Measurements from ENCODE around the gene THSD7A.

Gene THSD7A

DNA sequence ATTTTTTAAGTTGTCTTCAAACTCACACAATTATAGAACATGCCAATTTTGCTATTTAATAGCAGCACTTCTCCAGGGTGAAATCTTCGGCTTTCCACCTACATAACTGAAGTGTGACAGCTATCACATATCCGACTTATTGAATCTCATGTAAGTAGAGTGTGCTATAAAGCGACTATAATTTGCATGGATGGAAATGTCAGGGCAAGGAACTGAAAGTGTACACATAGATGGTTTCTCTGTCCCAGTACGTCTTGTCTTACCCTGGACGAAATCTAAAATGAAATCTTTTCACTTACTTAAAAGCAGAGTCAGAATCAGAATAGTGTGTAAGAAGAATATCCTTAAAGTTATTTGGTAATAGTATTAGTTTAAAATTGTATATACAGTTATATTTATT, 132.3 kb downstream of the THSD7A start:
- DNase-seq, result no peak

DNA sequence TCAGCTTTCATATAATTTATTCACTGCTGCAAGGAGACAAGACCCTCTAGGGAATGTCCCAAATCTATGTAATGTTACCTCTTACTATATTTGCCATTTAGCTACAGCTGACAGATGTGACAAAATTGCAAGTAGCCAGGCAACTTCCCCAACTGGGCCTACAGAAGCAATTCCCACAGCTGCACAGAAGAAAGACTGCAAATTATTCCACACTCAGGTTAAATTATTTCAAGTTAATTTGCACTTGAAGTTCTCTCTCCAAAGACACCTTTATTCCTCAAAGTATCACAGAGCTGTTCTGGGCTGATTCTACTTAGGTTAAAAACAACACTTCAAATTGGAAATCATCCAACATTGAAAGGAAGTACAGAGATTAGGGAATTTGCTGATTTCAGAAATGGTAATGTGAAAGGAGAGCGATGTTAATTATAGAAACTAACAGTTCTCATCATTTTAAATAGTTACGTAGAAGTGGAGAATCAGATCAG, 133.6 kb downstream of the THSD7A start:
- DNase-seq, result no peak

DNA sequence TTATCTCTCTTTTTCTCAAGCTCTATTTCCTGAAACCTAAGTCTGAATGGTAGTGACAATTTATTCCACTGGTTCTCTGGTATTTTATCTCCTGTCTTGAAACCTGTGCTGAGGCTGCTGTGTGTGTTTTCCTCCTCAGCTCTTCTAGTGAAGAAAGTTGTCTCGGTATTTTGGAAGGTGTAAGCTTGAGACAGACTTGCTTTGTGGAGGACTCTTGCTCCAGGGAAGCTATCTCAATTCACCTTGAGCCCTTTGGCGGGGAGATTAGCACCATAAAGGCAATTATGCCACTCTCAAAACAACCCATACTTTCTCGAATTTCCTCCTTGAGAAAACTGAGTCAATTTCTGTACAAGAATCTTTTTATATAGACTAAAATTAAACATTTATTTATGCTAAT, 141.6 kb downstream of the THSD7A start:
- DNase-seq, result no peak

DNA sequence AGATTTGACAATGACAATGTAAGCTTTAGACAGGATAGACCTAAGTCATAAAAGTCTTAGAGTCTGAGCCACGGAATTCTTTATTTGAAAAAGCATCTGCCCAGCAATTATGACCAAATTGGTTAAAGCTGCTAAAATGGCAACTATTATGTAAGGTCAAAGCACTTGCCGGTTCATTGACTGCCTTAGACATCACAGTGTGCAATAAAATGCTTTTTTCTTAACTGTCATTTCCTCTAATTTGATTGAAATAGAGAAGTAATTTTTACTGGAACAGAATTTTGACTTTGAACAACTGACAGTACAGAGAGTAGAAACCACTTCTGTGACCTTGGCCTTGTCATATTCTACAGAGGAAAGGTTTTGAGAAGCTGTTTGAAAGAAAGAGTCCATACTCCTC, 142.9 kb downstream of the THSD7A start:
- DNase-seq, result no peak

DNA sequence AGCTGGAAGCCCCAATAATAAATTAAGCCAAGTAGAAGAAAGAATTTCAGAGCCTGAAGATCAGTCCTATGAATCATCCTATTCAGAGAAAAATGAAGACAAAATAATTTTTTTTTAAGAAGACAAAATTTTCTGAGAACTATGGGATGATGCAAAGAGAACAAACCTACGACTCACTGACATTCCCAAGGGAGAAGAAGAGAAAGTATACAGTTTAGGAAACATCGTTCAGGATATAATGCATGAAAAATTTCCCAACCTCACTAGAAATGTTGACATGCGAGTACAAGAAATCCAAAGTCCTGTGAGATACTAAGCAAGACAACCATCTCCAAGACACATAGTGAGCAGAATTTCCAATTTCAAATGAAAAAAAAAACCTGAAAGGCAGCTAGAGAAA, 150.5 kb downstream of the THSD7A start:
- DNase-seq, result no peak

DNA sequence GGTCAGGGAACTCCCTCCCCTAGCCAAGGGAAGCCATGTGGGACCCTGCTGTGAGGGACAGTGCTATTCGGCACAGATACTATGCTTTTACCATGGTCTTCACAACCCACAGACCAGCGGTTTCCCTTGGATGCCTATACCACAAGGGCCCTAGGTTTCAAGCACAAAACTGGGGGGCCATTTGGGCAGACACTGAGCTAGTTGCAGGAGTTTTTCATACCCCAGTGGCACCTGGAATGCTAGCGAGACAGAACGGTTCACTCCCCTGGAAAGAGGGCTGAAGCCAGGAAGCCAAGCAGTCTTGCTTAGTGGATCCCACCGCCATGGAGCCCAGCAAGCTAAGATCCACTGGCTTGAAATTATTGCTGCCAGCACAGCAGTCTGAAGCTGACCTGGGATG, 156.8 kb downstream of the THSD7A start:
- DNase-seq, result no peak

DNA sequence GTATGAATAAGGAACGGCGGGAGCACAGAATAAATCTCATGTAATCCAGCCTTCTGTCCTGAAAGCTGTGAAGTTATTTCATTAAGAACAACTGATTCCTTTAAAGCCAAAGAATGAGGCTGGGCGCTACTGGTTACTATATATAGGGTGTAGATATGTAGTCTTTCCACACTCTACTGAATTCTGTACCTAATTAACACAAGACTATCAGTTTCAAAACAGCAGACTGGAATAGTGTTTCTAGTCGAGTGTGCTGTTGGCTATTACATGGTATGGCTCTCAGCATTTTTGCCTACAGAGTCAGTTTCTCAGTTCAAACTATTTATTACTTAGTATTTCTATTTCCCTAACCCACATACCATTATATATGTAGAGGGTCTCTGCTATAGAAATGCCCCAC, 163.3 kb downstream of the THSD7A start:
- DNase-seq, result no peak

DNA sequence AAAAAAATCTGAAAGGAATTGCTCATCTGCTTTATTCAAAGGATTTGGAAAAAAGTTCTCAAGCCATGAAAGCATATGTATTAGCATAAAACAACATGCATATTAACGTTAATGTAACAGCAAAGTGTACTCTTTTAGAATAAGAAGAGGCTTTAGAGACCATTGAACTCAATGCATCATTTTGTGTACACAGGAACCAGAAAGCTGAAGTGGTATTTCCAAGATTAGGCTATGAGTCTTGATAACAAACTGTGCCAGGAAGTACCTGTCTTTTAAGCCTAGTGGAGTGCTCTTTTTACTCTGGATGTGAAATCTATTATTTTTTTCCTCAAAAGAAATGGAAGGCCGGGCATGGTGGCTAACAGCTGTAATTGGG, 164.2 kb downstream of the THSD7A start:
- no peak for DNase-seq

DNA sequence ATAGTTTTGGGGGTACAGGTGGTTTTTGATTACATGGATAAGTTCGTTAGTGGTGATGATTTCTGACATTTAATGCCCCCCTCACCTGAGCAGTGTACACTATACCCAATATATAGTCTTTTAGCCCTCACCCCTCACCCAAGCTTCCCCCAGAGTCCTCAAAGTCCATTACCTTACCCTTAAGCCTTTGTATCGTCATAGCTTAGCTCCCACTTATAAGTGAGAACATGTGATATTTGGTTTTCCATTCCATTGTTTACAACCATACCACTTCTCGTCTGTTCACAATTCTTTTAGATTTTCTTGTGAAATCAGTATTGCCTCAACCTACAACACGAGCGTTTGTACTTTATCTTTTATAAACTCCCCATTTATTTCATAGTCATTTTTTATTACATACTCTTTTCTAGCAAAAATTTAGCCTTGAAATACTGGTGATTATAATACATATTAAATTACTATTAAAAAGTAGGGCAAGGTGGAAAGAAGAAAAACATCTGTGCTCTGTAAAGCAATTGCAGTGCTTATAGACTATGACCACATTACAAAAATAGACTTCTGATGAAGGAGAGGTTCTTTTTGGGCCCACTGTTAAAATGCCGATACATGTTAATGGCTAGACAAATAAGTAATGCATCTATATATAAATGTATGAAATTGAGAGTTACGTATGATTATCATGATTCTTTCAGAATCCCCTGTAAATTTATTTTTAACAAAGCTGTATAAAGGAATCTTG, 164.8 kb downstream of the THSD7A start:
- no peak for DNase-seq

DNA sequence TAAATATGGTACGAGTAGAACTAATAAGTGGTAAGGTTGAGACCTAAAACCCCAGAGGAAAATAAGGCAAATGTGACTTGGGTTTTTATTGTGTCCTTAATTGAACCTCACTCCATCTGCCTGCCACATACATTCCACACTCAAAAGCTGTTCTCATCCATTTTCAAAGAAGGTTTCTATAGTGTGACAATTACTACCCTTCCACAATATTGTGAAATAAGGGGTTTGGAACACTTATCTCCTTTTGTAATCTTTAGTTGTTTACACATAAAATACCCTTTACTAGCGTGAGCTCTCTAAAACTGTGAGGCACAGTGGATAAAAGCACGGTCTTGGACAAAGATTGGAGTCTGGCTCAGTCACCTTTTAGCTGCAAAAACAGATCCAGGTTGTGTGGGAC, 166.6 kb downstream of the THSD7A start:
- DNase-seq, result no peak

DNA sequence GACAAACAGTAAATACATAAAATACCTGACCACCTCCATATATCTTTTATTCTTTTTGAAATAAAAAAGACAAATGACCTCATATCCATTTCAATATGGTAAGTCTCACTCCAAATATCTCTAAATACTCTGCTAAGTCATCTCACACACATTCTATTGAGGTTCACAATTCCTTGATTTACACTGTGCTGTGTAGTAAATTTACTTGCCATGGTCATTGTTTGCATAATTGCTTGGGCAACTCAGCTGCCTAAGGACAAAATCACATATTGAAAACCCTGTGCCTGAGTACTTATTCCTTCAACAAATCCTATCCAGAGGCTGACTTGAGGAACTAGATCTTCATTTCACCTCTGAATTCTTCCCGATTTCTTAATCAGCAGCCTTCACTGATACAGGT, 176.4 kb downstream of the THSD7A start:
- no peak for DNase-seq

GRCh38 chr7:11655163-11655562, 176.8 kb downstream of the THSD7A start:
- no peak for DNase-seq

GRCh38 chr7:11650500-11650899, 181.5 kb downstream of the THSD7A start:
- no peak for DNase-seq

GRCh38 chr7:11650030-11650429, 182.0 kb downstream of the THSD7A start:
- no peak for DNase-seq

- no peak for DNase-seq
Observed at GRCh38 chr7:11648980-11649379, 183.0 kb downstream of the THSD7A start.

GRCh38 chr7:11648101-11648500, 183.9 kb downstream of the THSD7A start:
- DNase-seq, result no peak

DNA sequence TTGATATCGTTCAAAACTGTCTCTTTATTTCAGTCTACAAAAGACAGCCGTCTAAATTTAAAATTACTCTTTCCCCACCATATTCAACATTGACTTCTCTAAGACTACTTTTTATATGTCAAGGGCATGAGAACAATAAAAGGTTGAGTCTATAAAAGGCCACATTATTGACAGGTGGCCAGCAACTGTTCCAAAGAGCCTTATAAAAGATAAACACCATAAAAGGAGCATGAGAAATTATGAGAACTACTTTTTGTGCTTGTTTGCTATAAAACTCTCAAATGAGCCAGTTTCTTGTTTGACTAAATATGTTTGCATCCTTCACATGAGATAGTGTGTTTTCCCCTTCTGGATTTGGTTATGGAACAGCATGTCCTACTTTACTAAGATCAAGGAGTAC, 189.2 kb downstream of the THSD7A start:
- no peak for DNase-seq

DNA sequence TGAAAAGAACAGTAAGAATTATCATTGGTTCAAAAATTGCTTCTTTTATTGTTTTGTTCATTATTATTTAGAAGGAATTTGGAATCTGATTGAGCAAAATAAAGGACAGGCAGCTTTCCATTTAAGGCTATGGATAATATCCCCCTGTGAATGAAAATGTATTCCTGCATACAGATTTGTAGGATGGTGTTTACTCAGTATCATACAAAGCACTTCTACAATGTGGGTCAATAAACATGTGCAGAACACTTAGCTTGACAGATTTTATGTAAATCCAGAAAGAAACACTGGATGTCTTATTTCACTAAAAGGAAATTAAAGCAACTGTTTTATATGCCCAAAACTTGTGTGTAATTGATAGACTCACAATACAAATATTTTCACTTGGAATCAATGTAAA, 189.7 kb downstream of the THSD7A start:
- no peak for DNase-seq

DNA sequence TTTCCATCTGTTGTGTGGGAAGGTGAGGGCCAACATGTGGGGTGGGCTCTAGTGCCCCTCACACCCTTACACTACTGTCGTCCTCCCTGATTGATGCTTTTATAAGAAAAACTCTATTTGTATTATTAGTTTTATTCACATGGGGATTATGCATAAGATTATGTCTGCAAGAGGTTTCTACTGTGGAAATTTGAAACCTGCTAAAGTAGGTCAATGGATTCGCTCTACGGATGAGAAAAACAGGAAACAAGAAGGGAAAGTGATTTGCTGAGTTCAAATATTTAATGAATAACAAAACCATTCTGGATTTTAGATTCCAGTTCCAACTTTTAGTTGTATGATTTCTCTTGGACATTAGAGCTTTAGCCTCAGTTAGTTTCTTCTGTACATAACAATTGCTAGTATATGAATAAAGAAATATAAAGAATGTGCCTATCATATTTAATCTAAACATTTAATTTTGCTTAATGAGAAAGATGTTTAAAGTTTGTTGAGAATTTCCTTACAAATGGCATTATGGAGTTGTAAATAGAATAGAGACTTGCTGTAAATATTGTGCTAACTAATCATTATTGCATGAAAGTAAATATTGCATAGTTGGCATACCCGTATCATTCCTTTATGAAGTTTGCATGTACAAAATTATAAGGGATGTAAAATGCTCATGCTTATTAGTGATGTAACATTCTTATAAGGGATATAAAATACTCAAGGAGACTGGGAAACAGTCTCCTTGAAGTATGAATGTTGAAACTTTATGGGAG, 193.8 kb downstream of the THSD7A start:
- no peak for DNase-seq

GRCh38 chr7:11636274-11636673, 195.7 kb downstream of the THSD7A start:
- no peak for DNase-seq

DNA sequence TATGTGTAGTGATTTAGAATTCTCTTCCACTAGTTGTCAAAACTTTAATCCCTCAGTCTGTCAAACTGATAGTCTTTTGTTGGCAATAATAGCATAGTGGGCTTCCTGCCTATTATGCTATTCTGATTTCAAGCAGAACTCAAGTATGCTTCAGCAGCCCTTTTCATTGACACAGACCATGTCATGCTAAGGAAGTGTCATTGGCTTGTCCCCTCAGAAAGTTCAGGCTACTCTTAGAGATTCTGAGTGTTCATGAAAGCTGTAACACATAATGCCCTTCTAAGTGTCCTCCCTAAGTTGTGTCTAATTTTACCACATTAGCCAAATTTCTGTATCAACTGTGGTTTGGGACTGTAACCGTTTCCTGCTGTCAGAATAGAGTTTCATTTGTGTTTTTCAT, 198.7 kb downstream of the THSD7A start:
- DNase-seq, result no peak

DNA sequence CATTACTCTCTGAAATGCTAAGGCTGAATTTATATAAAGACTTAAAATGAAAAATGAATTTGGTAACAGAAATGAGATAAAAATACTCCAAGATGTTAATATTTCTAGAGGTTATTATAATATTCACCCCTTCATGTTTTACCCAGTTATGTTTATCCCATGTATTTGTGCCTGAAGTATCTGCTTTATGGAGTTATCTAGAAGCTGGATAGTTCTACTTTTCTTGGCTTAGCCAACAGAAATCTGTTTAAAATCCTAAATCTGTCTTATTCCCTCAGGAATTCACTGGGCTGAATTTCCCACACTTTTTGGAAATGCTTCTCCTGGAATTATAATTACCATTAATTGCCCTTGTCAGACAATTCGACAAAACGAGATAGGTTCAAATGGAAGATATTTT, 201.6 kb downstream of the THSD7A start:
- DNase-seq, result no peak

DNA sequence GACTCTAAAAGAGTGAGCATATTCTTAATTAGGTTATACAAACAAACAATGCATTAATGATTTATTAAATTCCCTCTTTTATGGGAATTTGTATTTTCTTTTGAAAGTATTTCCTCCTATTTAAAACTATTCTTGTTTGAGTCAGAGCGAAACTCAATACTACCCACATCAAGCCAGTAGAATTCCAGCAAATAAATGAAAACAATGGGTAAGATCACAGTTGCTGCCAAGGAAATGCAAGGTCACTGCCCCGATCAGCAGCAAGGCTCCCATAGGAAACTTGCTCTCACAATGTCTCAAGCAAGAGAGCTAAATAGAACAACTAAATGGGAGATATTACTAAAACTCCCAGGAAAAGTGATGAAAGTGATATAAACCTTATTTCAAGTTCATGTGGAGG, 206.3 kb downstream of the THSD7A start:
- DNase-seq, result no peak

DNA sequence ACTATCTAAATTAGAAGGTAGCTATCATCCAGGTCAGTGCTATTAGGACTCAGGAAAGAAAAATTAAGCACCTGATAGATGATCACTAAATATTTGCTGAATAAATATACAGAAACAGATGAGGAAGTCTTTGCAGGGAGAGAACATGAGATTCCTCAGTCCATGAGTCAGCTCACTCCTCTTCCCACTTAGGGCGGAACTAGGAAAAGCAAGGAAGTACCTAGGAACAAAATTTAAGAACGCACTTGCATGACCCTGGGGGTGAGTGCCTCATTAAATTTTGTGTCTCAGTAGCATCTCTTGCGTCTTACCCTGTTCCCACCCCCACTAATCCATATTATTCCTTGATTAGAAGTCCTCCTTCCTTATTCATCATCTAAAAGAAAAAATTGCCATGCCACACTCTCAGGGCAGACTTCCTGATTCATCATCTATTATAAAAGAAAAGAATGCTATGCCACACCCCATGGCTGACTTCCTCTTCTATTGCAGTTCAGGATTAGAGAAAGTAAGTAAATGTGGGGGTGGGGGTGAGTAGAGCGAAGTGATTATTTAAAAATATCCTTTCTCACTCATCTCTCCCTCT, 208.8 kb downstream of the THSD7A start:
- no peak for DNase-seq

Data from CD4-positive, alpha-beta T cell treated with Interleukin-21 for 1 hour (primary cell).